Prostate gland (tissue), 2 donors: ENCODE results near the gene ERCC6L2.

Experiments used
- POLR2A ChIP-seq: fragments of 450-650 bp; IDR thresholded peaks from one replicate; pipeline ENCODE4 v1.6.1; 2016; ENCODE audit warnings: antibody characterized with exemption, mild to moderate bottlenecking
- POLR2AphosphoS5 ChIP-seq: sonication (generic); formaldehyde crosslinking; IDR thresholded peaks from one replicate; pipeline ENCODE4 v1.6.1; 2017; ENCODE audit warnings: antibody characterized with exemption
- TF ChIP-seq, protein P1 (sequence below), 4 experiments: fragments of 200-600 bp in 2 of 4; fragments of 450-650 bp in 2 of 4; sonication (generic) in 2 of 4; IDR thresholded peaks; 1 replicate in 3 of 4; 2 replicates in 1 of 4; pipeline ENCODE4 v1.5.1; 2016 to 2019; ENCODE audit warnings: antibody characterized with exemption in 4 of 4, mild to moderate bottlenecking in 2 of 4, moderate library complexity in 2 of 4

GRCh38 chr9:95890594-95890993 lies 15.1 kb downstream of the ERCC6L2 start:
- TF ChIP-seq POLR2A (no peak), POLR2AphosphoS5 (no peak)
- TF ChIP-seq, protein P1, sequence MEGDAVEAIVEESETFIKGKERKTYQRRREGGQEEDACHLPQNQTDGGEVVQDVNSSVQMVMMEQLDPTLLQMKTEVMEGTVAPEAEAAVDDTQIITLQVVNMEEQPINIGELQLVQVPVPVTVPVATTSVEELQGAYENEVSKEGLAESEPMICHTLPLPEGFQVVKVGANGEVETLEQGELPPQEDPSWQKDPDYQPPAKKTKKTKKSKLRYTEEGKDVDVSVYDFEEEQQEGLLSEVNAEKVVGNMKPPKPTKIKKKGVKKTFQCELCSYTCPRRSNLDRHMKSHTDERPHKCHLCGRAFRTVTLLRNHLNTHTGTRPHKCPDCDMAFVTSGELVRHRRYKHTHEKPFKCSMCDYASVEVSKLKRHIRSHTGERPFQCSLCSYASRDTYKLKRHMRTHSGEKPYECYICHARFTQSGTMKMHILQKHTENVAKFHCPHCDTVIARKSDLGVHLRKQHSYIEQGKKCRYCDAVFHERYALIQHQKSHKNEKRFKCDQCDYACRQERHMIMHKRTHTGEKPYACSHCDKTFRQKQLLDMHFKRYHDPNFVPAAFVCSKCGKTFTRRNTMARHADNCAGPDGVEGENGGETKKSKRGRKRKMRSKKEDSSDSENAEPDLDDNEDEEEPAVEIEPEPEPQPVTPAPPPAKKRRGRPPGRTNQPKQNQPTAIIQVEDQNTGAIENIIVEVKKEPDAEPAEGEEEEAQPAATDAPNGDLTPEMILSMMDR (IDR thresholded peaks at IDR 0.05): no peak
